SK-N-SH (cell line): ENCODE measurements around the gene TMX4. TPM values are rescaled to one million over a fixed set of nuclear protein-coding genes. Genes with fewer than 3 reads are reported as not detected.
A peak's percentile ranks its signal among the peaks of the same experiment; 100 is the strongest.

Experiments used
- CTCF ChIA-PET: fragments of 300-600, 350-600 bp; formaldehyde crosslinking; extraction: SDS; loops from one replicate; lab custom pipeline; 2021; lab: Yijun Ruan, JAX
- POLR2A ChIA-PET: fragments of 350-600 bp; sonication (Branson Sonifier 250); formaldehyde crosslinking; extraction: SDS; loops from one replicate; lab custom pipeline; 2020; ENCODE audit warnings: antibody characterized with exemption, inconsistent platforms; lab: Yijun Ruan, JAX
- DNase-seq: peaks from one replicate; pipeline ENCODE4 v3.0.0; 2012
- H2AFZ ChIP-seq: fragments of 200-600 bp; sonication (generic); 2 replicates; pipeline ENCODE4 v1.8.1; 2016; ENCODE audit warnings: antibody characterized with exemption, mild to moderate bottlenecking, low read depth
- H3F3A ChIP-seq: fragments of 200-600 bp; sonication (generic); replicated peaks from 2 replicates; pipeline ENCODE3; 2016; ENCODE audit warnings: antibody characterized with exemption, mild to moderate bottlenecking; ENCODE audit not compliant: insufficient read depth
- H3K27ac ChIP-seq, 2 experiments: fragments of 200-500 bp in 1 of 2; fragments of 200-600 bp in 1 of 2; sonication (Bioruptor generic) in 1 of 2; sonication (generic), shearing (Covaris generic) in 1 of 2; 2 replicates each; pipeline versions ENCODE4 v1.5.1 to v1.6.1; 2014 to 2016; ENCODE audit warnings: low read depth in 2 of 2, inconsistent platforms in 1 of 2, low read length in 1 of 2, mild to moderate bottlenecking in 1 of 2, mixed read lengths in 1 of 2
- H3K27me3 ChIP-seq: fragments of 200-600 bp; sonication (generic), shearing (Covaris generic); 2 replicates; pipeline ENCODE4 v1.6.1; 2016; ENCODE audit warnings: mixed run types; ENCODE audit not compliant: insufficient read depth
- H3K36me3 ChIP-seq, 2 experiments: fragments of 200-500 bp in 1 of 2; fragments of 200-600 bp in 1 of 2; sonication (Bioruptor generic) in 1 of 2; sonication (generic) in 1 of 2; replicated peaks in 1 of 2; 2 replicates each; pipeline versions ENCODE3 to v1.5.1; 2014 to 2016; ENCODE audit warnings: low read length in 1 of 2, mild to moderate bottlenecking in 1 of 2; ENCODE audit not compliant: insufficient read depth in 2 of 2, control insufficient read depth in 1 of 2
- H3K4me1 ChIP-seq, 2 experiments: fragments of 200-500 bp in 1 of 2; fragments of 200-600 bp in 1 of 2; sonication (Bioruptor generic) in 1 of 2; sonication (generic), shearing (Covaris generic) in 1 of 2; 2 replicates each; pipeline versions ENCODE4 v1.5.1 to v1.6.1; 2014 to 2016; ENCODE audit warnings: low read depth in 1 of 2, low read length in 1 of 2, mixed run types in 1 of 2; ENCODE audit not compliant: insufficient read depth in 2 of 2, control insufficient read depth in 1 of 2
- H3K4me2 ChIP-seq: fragments of 200-600 bp; sonication (generic), shearing (Covaris generic); 2 replicates; pipeline ENCODE4 v1.6.1; 2017; ENCODE audit warnings: mixed run types
- H3K4me3 ChIP-seq, 2 experiments: fragments of 200-500 bp in 1 of 2; fragments of 200-600 bp in 1 of 2; sonication (Bioruptor generic) in 1 of 2; sonication (generic), shearing (Covaris generic) in 1 of 2; 2 replicates each; pipeline versions ENCODE4 v1.5.1 to v1.8.1; 2014 to 2016; ENCODE audit warnings: low read depth in 2 of 2, inconsistent platforms in 1 of 2, low read length in 1 of 2, mild to moderate bottlenecking in 1 of 2, mixed read lengths in 1 of 2, moderate library complexity in 1 of 2
- H3K79me2 ChIP-seq: fragments of 200-600 bp; sonication (generic); 2 replicates; pipeline ENCODE4 v1.8.1; 2017; ENCODE audit warnings: mild to moderate bottlenecking; ENCODE audit not compliant: insufficient read depth
- H3K9ac ChIP-seq: fragments of 200-600 bp; sonication (generic); 2 replicates; pipeline ENCODE4 v1.6.1; 2017; ENCODE audit warnings: mixed run types
- H3K9me2 ChIP-seq: fragments of 200-600 bp; sonication (generic); 2 replicates; pipeline ENCODE4 v1.6.1; 2017; ENCODE audit warnings: mixed run types
- H3K9me3 ChIP-seq: fragments of 200-600 bp; sonication (generic); 2 replicates; pipeline ENCODE4 v1.6.1; 2017; ENCODE audit warnings: mixed run types, mild to moderate bottlenecking, moderate library complexity
- H4K20me1 ChIP-seq: fragments of 200-600 bp; sonication (generic); 2 replicates; pipeline ENCODE4 v1.6.1; 2017; ENCODE audit warnings: mild to moderate bottlenecking, mixed run types; ENCODE audit not compliant: insufficient read depth
- FOSL2 ChIP-seq: IDR thresholded peaks from 2 replicates; pipeline ENCODE4 v1.4.0; 2012; ENCODE audit warnings: low read depth, mild to moderate bottlenecking, moderate library complexity, borderline replicate concordance
- GATA2 ChIP-seq: sonication (generic); formaldehyde crosslinking; IDR thresholded peaks from 2 replicates; pipeline ENCODE4 v1.5.0; 2020; ENCODE audit warnings: mild to moderate bottlenecking, missing genetic modification reagents
- IRF3 ChIP-seq: fragments of 150-350 bp; IDR thresholded peaks from 2 replicates; pipeline ENCODE4 v1.6.1; 2016; ENCODE audit warnings: mild to moderate bottlenecking, low read depth, low read length
- MEF2A ChIP-seq: IDR thresholded peaks from 2 replicates; pipeline ENCODE4 v1.4.0; 2012; ENCODE audit warnings: low read depth, borderline replicate concordance
- NFIC ChIP-seq: IDR thresholded peaks from 2 replicates; pipeline ENCODE4 v1.4.0; 2012; ENCODE audit warnings: borderline replicate concordance
- NRF1 ChIP-seq: IDR thresholded peaks from 2 replicates; pipeline ENCODE4 v1.6.1; 2012; ENCODE audit warnings: low read depth, mild to moderate bottlenecking, low read length
- PBX3 ChIP-seq: IDR thresholded peaks from 2 replicates; pipeline ENCODE4; 2012
- POLR2AphosphoS5 ChIP-seq: IDR thresholded peaks from 2 replicates; pipeline ENCODE4 v1.6.1; 2012; ENCODE audit warnings: low read depth, low read length
- TCF12 ChIP-seq: IDR thresholded peaks from 2 replicates; pipeline ENCODE4 v1.4.0; 2012
- USF1 ChIP-seq: IDR thresholded peaks from 2 replicates; pipeline ENCODE4 v1.4.0; 2012; ENCODE audit warnings: low read depth, borderline replicate concordance
- USF2 ChIP-seq: fragments of 150-350 bp; IDR thresholded peaks from 2 replicates; pipeline ENCODE4 v1.6.1; 2017; ENCODE audit warnings: antibody characterized with exemption, low read length, low read depth, borderline replicate concordance
- WGBS: methylation state at CpG from one replicate; pipeline ENCODE4 v1.1.6; 2017; ENCODE audit warnings: low lambda C conversion rate; 5-methylcytosine and 5-hydroxymethylcytosine counted together
- polyA plus RNA-seq, 3 experiments: library from polyadenylated mRNA; depleted of rRNA; stranded (reverse); fragments of >200 nt; gene quantifications; 2 replicates each; pipeline ENCODE4 v1.2.3, GENCODE V29; 2012

TMX4 gene
- polyA plus RNA-seq, 1 of the 3 experiments (the other 2 are of a cell fraction) = 10.9 TPM

GRCh38 chr20:8021541-8022269 lies 2.1 kb upstream of the TMX4 start:
- no peak for DNase-seq
- Histone ChIP-seq H3K79me2 (peaks cover 9% of the 10 kb centered on the region; the same call in 1 of the 2 replicates), H3K9ac (no peak overlapping the region), H3K9me3 (no peaks in the 10 kb centered on the region), H3K9me2 (no peaks in the 10 kb centered on the region), H3K4me2 (no peak overlapping the region), H3K27me3 (no peaks in the 10 kb centered on the region), H3K27ac (no peak overlapping the region), H3F3A (no peaks in the 10 kb centered on the region), H2AFZ (no peak overlapping the region), H4K20me1 (no peaks in the 10 kb centered on the region), H3K4me3 (no peak overlapping the region), H3K36me3 (no peaks in the 10 kb centered on the region), H3K4me1 (peaks cover 14 to 16% of the 10 kb centered on the region in 2 experiments; a peak in 3 of 4 replicates)
- ChIA-PET POLR2A (no interaction called here), CTCF (interaction anchor here (0.9 to 5.2 kb wide), 5 partner anchors 9 to 700 kb away, joined by 3 to 27 read pairs (median 15); no protein-coding TSS in a partner anchor)
- no peak for TF ChIP-seq MEF2A
- TF ChIP-seq NRF1 = no peak
- TF ChIP-seq FOSL2 = no peak
- TF ChIP-seq GATA2 (CRISPR knock-in tag) = no peak
- WGBS = 82% methylated on average over 10 of the region's 10 CpGs

GRCh38 chr20:8020314-8021079 lies 936 bp upstream of the TMX4 start:
- no peak for TF ChIP-seq FOSL2
- Histone ChIP-seq H3K27ac (peak overlapping the region; percentile 84 to 98; a peak in 3 of 4 replicates), H3K9ac (peak overlapping the region; percentile 89; the same call in 1 of the 2 replicates), H3K36me3 (no peaks in the 10 kb centered on the region), H3K4me1 (peaks cover 14 to 16% of the 10 kb centered on the region in 2 experiments; a peak in 3 of 4 replicates), H3K27me3 (no peaks in the 10 kb centered on the region), H3K4me3 (peak overlapping the region in 1 of 2 experiments; percentile 82; a peak in 2 of 4 replicates), H3K9me3 (no peaks in the 10 kb centered on the region), H4K20me1 (no peaks in the 10 kb centered on the region), H3F3A (no peaks in the 10 kb centered on the region), H3K4me2 (peak overlapping the region; percentile 84), H3K79me2 (peaks cover 16% of the 10 kb centered on the region; the same call in 1 of the 2 replicates), H2AFZ (no peak overlapping the region), H3K9me2 (no peaks in the 10 kb centered on the region)
- CTCF ChIA-PET = interaction anchor here (0.8 to 5.2 kb wide), 13 partner anchors 10 to 701 kb away, joined by 3 to 27 read pairs (median 3); no protein-coding TSS in a partner anchor
- 41% methylated on average over 3 of the region's 3 CpGs for WGBS
- POLR2A ChIA-PET = no interaction called here
- DNase-seq = no peak

GRCh38 chr20:8019998-8020247 lies 362 bp upstream of the TMX4 start:
- POLR2A ChIA-PET = no interaction called here
- no peaks in the 10 kb centered on the region for H3K9me2 ChIP-seq
- H3K79me2 ChIP-seq = peaks cover 16% of the 10 kb centered on the region; the same call in 1 of the 2 replicates
- H3K36me3 ChIP-seq = no peaks in the 10 kb centered on the region
- peak overlapping the region; percentile 75 for H2AFZ ChIP-seq
- 13% methylated on average over 3 of the region's 3 CpGs for WGBS
- CTCF ChIA-PET = interaction anchor here (0.7 to 5.2 kb wide), 13 partner anchors 9 to 702 kb away, joined by 3 to 27 read pairs (median 3); no protein-coding TSS in a partner anchor
- H3K27ac ChIP-seq = peak overlapping the region; percentile 84 to 98
- DNase-seq = no peak
- H4K20me1 ChIP-seq = no peaks in the 10 kb centered on the region
- H3K9me3 ChIP-seq = no peaks in the 10 kb centered on the region
- peak overlapping the region; percentile 82 to 93 for H3K4me3 ChIP-seq
- no peaks in the 10 kb centered on the region for H3F3A ChIP-seq
- peaks cover 14 to 16% of the 10 kb centered on the region in 2 experiments; a peak in 3 of 4 replicates for H3K4me1 ChIP-seq
- peak overlapping the region; percentile 89 for H3K9ac ChIP-seq
- TF ChIP-seq GATA2 (CRISPR knock-in tag) (no peak), USF2 (no peak), PBX3 (no peak), IRF3 (no peak), TCF12 (no peak), USF1 (no peak), POLR2AphosphoS5 (no peak), NFIC (no peak)
- no peaks in the 10 kb centered on the region for H3K27me3 ChIP-seq
- peak overlapping the region; percentile 84 for H3K4me2 ChIP-seq
